ENCODE data around the gene ACAP2.

DNA sequence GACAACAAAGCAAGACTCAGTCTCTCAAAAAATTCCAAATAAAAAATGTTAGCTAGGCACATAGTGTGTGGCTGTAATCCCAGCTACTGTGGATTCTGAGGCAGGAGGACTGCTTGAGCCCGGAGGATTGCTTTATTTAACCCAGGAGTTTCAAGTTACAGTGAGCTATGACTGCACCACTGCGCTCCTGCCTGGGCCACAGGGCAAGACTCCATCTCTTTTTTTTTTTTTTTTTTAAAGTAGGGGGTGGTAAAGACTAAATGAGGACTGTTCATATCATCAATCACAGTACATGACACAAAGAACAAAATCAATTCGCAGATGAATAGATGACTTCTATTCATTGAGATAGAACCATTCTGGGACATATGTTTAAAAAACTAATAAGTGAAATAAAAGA is 48.1 kb downstream of the ACAP2 start:
- TF ChIP-seq CTCF (IDR thresholded peaks at IDR 0.05), result no peak
- TF ChIP-seq RAD21 (conservative IDR thresholded peaks at IDR 0.05 in 1 of 2, IDR thresholded peaks at IDR 0.05 in 1 of 2), result no peak

All from A549 (cell line).